ENCODE data around the gene CLEC2B.

- no peak for TF ChIP-seq EZH2 (IDR thresholded peaks at IDR 0.05; ENCODE audit: borderline replicate concordance, low read depth, low read length, severe bottlenecking)
- TF ChIP-seq, protein P1, sequence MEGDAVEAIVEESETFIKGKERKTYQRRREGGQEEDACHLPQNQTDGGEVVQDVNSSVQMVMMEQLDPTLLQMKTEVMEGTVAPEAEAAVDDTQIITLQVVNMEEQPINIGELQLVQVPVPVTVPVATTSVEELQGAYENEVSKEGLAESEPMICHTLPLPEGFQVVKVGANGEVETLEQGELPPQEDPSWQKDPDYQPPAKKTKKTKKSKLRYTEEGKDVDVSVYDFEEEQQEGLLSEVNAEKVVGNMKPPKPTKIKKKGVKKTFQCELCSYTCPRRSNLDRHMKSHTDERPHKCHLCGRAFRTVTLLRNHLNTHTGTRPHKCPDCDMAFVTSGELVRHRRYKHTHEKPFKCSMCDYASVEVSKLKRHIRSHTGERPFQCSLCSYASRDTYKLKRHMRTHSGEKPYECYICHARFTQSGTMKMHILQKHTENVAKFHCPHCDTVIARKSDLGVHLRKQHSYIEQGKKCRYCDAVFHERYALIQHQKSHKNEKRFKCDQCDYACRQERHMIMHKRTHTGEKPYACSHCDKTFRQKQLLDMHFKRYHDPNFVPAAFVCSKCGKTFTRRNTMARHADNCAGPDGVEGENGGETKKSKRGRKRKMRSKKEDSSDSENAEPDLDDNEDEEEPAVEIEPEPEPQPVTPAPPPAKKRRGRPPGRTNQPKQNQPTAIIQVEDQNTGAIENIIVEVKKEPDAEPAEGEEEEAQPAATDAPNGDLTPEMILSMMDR (IDR thresholded peaks at IDR 0.05; ENCODE audit: borderline replicate concordance, extremely low read depth, low read length, poor library complexity, severe bottlenecking), result no peak
Observed at GRCh38 chr12:9809338-9809737, 59.8 kb downstream of the CLEC2B start.
